ENCODE measurements around the gene GRB10.

- TF ChIP-seq CSDC2 (CRISPR knock-in tag; IDR thresholded peaks at IDR 0.05) = no peak
- no peak for TF ChIP-seq ZFP3 (CRISPR knock-in tag; IDR thresholded peaks at IDR 0.05)
- TF ChIP-seq, protein P1, sequence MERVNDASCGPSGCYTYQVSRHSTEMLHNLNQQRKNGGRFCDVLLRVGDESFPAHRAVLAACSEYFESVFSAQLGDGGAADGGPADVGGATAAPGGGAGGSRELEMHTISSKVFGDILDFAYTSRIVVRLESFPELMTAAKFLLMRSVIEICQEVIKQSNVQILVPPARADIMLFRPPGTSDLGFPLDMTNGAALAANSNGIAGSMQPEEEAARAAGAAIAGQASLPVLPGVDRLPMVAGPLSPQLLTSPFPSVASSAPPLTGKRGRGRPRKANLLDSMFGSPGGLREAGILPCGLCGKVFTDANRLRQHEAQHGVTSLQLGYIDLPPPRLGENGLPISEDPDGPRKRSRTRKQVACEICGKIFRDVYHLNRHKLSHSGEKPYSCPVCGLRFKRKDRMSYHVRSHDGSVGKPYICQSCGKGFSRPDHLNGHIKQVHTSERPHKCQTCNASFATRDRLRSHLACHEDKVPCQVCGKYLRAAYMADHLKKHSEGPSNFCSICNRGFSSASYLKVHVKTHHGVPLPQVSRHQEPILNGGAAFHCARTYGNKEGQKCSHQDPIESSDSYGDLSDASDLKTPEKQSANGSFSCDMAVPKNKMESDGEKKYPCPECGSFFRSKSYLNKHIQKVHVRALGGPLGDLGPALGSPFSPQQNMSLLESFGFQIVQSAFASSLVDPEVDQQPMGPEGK (CRISPR knock-in tag; IDR thresholded peaks at IDR 0.05; ENCODE audit: borderline replicate concordance) = no peak
- no peak for TF ChIP-seq ZFP30 (CRISPR knock-in tag; IDR thresholded peaks at IDR 0.05)
- no peak for TF ChIP-seq TSHZ2 (CRISPR knock-in tag; IDR thresholded peaks at IDR 0.05)
- TF ChIP-seq OSR1 (CRISPR knock-in tag; IDR thresholded peaks at IDR 0.05) = no peak
Observed at GRCh38 chr7:50558294-50559053, 224.2 kb downstream of the GRB10 start.
